GM12801 (cell line): ENCODE data around the gene ACRBP.

Source experiments
- CTCF ChIP-seq: IDR thresholded peaks from one replicate; pipeline ENCODE4 v1.5.1; 2011; ENCODE audit warnings: control low read depth; ENCODE audit not compliant: insufficient read length; ENCODE audit errors: extremely low read depth

ACRBP gene

GRCh38 chr12:6638305-6638704, 8.9 kb downstream of the ACRBP start:
- no peak for TF ChIP-seq CTCF

- TF ChIP-seq CTCF, result no peak
Observed at GRCh38 chr12:6635856-6636531, 11.2 kb downstream of the ACRBP start, which contains the start of gene LPAR5. Gene LPAR5 (minus strand): TSS chr12:6635959. CDS start chr12:6621248, 14,711 bp downstream.

GRCh38 chr12:6635375-6635855, 11.8 kb downstream of the ACRBP start:
- no peak for TF ChIP-seq CTCF

- TF ChIP-seq CTCF, result no peak
Observed at GRCh38 chr12:6632026-6632983, 14.9 kb downstream of the ACRBP start.

- no peak for TF ChIP-seq CTCF
Observed at GRCh38 chr12:6631549-6631961, 15.7 kb downstream of the ACRBP start.

- TF ChIP-seq CTCF, result no peak
Observed at GRCh38 chr12:6630736-6631135, 16.5 kb downstream of the ACRBP start.

GRCh38 chr12:6627616-6628015, 19.6 kb downstream of the ACRBP start:
- no peak for TF ChIP-seq CTCF
